Activated CD8-positive, alpha-beta memory T cell treated with anti-CD3 and anti-CD28 coated beads, Interleukin-2, amount 50 U/mL, for 1 hour (primary cell): ENCODE results near the gene DENND10.
"Not testable (repeated sequence)": the region's sequence is repeated elsewhere in the genome, so short reads cannot be mapped to it uniquely, and the experiment has no call there.

ENCODE experiments used
- DNase-seq: peaks from one replicate; pipeline ENCODE4 v3.0.0-alpha.2; 2020; ENCODE audit errors: extremely low read depth

Gene DENND10

DNA sequence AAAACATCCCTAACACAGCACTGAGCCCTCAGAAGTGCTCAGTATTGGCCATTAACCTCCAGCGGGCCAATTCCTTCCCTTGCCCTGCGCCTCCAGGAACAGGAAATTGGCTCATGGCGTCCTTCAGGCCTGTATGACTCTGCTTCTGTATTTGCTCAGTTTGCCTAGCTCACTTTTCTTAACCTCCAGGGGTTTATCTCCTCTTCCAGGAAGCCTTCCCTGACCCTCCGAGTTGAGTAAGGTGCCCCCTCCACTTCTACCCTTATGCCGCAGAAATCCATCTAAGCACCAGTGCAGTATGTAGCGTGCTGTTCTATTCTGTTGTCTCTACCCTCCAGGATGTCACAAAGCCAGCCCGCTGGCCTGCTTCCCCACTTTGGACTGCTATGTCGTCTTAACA is 62.7 kb downstream of the DENND10 start:
- DNase-seq = no peak

DNA sequence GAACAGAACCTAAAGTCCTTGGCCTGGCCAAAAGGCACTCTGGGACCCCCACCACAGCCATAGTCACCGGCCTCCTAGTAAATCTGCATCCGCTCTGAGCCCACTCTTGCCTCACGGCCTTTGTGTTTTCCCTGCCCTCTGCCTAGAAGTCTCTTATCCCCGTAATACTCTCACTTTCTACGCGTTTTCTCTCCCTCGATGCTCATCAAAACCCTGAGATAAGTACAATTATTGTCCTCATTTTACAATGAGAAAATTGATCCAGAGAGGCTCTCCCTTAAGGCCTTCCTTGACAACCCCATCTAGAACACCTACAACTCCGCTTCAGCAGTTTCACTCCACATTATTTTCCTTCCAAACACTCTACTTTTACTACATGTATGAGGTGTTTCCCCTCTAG is 63.1 kb downstream of the DENND10 start:
- DNase-seq = no peak

DNA sequence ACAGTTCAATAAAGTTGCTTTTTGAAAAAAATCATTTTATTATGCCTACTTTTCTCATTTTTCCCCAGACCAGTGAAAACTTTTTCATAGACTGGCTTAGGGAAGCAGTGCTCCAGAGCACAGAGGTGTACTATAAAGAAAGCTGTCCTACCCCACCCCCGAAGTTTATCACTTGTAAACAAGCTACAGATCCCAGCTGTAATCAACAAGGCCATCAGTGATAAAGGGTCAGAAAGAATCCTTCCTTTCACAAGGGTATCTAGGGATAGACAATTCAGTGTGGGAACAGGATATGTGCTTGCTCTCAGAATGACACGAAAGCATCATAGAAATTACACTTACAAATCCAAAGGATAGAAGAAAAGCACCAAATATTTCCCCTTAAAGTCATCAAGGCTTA is 70.2 kb downstream of the DENND10 start:
- no peak for DNase-seq

DNA sequence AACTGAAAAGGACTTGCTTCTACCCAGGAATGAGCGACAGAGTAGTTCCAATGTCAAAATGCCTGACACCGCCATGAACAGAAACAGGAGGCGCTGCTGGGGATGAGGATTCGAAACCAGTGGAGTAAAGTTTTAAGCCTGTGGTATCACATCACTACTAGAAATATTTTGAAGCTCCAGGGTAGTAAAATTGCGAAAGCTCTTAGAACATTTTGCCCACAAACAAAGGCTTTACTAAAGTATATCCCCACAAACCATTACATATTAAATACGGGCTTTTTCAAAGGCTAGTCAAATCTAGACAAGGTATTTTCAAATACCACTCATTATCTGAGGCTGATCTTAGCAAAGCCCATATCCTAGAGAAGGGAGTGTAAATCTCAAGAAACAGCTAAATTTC is 72.3 kb downstream of the DENND10 start:
- DNase-seq = no peak

DNA sequence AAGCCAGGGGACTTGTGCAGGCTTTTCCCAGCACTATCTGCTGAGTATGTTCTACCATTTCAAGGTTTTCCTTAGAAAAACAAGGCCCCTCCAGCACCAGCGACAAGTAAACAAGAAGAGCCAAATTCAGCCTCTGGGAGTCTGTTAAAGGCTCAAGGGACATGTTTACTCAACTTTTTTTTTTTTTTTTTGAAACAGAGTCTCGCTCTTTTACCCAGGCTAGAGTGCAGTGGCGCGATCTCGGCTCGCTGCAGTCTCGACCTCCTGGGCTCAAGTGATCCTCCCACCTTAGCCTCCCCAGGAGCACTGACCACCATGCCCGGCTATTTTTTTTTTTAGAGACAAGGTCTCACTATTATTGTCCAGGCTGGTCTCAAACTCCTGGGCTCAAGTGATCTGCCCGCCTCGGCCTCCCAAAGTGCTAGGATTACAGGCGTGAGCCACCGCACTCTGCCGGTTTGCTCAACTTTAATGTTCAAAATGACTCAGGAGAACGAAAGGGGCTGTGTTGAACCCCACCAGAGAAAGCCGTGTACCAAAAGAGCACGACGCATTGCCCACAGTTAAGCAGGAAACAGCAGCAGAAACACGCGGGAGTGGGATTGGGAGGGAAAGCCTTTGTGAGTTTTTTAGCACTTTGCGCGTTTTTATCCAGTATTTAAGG is 73.9 kb downstream of the DENND10 start:
- no peak for DNase-seq

DNA sequence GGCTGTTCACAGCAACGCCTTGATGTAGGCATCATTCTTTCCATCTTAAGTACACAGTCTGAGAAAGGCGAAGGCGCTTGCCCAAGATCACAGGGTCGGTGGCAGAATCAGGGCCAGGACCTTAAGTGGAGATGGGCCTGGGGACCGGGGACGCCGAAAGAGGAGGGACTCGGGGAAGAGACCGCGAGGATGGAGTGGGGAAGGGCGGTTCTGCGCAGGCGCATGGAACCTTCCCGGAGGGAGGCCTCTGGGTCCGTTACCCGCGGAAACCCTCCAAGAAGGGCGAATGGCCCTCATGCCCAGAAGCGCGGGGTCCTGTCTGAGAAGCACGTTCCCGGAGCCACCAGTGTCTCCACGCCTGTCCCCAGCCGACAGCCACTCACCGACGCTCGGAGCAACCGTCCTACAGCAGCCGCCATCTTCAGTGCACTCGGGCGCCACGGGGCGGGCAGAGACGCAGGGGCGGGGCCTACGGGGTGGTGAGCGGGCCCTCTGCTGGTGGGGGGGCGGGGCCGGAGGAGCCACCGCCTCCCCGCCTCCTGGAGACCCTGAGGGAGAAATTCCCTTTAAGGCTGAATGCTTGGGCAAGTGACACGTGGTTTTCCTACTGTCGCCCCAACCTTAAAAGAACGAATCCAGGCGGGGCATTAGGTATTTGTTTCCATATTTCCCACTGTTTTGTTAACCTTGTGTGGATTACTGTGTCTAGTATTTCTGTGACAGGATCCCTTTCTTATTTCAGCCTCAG is 74.6 kb downstream of the DENND10 start, which contains the start of gene PRDX3:
Gene PRDX3 (minus strand): TSS at position 441 of the 748 bp plus-strand sequence. CDS start 22 bp downstream, at position 419.
- peak; percentile 81 for DNase-seq

DNA sequence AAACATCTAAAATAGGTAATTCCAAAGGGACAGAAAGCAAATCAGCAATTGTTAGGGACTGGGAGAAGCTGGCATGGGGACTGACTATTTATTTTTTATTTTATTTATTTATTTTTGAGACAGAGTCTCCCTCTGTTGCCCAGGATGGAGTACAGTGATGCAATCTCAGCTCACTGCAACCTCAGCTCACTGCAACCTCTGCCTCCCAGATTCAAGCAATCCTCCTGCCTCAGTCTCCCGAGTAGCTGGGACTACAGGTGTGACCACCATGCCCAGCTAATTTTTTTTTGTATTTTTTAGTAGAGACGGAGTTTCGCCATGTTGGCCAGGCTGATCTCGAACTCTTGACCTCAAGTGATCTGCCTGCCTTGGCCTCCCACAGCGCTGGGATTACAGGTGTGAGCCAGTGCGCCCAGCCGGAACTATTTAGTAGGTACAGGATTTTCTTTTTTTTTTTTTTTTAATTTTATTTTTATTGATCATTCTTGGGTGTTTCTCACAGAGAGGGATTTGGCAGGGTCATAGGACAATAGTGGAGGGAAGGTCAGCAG is 77.0 kb downstream of the DENND10 start:
- not testable (repeated sequence) for DNase-seq

DNA sequence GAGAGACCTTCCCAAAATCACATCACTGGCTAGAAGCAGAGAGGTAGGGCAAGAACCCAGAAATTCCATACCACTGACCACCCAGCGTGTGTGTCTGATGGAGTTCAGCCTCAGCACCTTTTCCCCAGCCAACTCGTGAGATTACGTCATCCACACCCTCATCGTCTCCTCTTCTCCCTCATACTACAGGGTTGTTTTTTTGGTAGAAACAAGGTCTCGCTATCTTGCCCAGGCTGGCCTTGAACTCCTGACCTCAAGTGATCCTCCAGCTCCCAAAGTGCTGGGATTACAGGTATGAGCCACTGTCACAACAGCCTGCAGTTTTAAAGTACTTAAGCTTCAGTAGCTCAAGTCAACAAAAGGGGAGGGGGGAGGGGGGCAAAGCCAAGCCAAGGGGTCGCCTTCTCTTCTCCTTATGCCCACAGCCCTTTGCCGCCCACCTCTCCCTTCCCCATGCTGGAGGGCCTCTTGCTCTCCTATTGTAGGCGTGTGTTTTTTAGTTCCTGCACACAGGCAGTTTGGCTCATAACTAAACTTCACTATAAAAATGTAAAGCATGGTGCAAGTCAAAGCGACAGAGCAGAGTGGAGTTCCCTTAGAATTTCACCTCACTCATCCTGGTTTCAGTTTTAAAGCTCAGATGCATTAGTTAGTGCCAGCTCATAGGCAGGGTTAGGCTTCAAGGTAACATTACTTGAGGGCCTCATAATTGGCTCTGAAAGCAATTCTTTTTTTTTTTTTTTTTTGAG is 79.9 kb downstream of the DENND10 start:
- DNase-seq = no peak
